GM18951 (cell line): ENCODE measurements around the gene GSTA3.
"Not testable (repeated sequence)": the region's sequence is repeated elsewhere in the genome, so short reads cannot be mapped to it uniquely, and the experiment has no call there.

Experiments
- POLR2A ChIP-seq: IDR thresholded peaks from 4 replicates; pipeline ENCODE4 v1.6.1; 2011; ENCODE audit warnings: mild to moderate bottlenecking; ENCODE audit not compliant: insufficient read length, insufficient read depth; ENCODE audit errors: extremely low read depth
- in situ Hi-C: fragments of 300-500 bp; cut with MboI; formaldehyde crosslinking; loops from one replicate; pipeline ENCODE4 v1.12.0; 2022; ENCODE audit warnings: low sequenced_read_pairs, mixed read lengths, inconsistent platforms; ENCODE audit not compliant: unreplicated experiment

Gene GSTA3

DNA sequence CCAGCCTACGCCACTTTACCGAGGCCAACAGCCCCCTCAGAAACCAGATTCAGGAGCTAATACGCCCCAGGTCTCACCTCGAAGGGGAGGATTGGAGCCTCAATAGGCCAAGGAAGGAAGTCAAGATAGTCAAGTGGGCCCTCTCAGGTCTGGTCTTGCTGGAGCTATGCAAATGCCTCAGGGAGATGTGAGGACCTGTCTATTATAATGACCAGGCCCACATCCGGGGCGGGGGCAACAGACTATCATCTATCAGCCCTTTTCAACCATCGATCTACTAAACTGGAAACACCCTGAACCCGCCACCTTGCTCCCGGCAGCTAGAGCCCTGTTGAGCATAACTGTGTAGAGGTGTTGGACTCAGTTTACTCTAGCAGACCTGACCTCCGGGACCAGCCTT lies 12.7 kb upstream of the GSTA3 start:
- no peak for TF ChIP-seq POLR2A
- in situ Hi-C loops, result no loop called here

DNA sequence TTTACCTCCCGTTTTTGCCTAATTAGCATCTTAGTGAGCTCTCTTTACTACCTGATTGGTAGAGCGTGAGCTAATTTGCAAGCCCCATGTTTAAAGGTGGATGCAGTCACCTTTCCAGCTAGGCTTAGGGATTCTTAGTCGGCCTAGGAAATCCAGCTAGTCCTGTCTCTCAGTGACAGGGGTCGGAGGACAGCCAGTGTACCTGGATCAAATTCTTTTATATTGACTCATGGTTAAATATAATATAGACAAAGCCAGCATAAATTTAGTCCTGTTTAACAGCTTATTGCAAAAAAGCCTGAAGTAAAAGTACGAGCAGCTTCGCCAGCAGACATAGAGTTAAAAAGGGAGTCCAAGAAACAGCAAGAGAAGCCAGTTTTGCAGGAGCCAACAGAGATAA lies 12.2 kb upstream of the GSTA3 start:
- no peak for TF ChIP-seq POLR2A
- in situ Hi-C loops, result no loop called here

DNA sequence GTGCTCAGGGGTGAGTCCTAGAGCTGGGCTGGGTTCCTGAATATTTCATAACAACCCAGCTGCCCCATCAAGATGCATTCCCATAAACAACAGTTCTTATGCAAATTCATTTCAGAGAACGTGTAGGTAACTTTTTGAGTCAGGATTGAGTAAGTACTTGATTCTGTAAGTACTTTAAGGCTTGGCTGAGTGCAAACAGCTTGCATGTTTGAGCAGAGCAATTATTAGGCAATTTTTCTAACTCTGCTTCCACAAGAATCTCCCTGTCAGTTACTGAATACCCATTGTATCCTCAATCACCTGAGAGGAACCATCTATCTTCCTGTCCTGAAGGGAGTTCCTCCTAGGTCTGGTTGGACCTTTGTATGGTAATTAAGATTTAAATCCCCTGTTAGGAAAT lies 10.0 kb upstream of the GSTA3 start:
- in situ Hi-C loops, result not testable (repeated sequence)

DNA sequence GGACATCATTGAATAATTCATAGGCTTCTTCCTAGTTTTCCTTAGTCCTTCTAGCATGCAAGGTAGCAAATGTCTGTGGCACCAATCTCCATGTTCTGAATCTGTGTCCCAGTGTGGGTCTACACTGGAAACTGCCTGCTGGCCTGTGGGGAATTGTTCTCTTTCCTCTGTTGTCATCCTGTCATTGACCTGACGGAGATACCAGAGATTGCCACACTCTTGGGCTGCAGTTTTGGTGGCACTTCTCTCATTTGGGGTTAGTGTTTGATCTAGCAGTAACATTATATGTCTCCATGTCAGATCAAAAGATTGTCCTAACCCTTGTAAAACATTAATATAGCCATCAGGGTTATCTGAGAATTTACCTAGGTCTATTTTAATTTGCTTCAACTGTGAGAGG lies 9.3 kb upstream of the GSTA3 start:
- in situ Hi-C loops, result not testable (repeated sequence)

DNA sequence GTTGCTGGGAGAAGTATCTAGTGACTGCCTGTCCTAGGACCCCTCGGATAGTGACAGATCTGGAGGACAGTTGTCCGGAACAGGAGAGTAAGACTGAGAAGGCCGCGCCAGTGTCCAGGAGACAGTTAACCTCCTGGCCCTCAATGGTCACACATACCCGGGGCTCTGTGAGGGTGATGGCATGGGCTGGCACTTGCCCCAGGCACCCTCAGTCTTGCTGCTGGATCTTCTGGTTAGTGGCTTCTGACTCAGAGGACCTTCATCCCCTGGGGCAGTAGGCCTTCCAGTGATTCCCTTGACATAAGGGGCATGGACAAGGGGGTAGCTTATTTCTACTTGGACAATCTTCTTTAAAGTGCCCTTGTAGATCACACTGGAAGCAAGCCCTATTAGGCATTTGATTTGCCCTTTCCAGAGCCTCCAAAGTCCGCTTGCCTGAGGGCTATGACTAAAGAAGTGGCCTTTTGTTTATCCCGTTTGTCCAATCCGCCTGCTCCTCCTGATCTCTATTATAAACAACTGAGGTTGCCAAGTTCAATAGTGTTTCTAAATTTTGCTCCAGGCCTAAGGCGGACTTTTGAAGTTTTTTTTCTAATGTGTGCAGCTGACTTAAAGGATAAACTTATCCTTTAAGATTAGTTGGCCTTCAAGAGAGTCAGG lies 8.7 kb upstream of the GSTA3 start:
- in situ Hi-C loops, result not testable (repeated sequence)

DNA sequence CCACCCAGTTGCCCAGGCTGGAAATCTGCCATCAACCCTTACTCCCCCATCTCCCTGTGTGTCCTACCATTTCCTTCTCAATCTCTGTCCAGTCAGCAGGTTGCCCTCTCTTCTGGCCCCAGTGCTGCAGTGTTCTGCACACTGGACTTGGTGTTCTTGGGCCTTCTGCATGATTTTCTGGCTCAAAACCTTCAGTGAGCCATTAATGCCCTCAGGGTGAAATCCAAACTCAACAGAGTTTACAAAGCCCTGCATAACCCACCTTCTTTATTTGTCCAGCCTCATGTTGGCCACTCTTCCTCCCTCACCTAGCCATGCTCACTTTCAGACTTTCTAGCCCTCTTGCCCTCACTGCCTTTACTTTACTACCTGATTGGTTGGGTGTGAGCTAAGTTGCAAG lies 5.0 kb upstream of the GSTA3 start:
- in situ Hi-C loops, result no loop called here
- no peak for TF ChIP-seq POLR2A

DNA sequence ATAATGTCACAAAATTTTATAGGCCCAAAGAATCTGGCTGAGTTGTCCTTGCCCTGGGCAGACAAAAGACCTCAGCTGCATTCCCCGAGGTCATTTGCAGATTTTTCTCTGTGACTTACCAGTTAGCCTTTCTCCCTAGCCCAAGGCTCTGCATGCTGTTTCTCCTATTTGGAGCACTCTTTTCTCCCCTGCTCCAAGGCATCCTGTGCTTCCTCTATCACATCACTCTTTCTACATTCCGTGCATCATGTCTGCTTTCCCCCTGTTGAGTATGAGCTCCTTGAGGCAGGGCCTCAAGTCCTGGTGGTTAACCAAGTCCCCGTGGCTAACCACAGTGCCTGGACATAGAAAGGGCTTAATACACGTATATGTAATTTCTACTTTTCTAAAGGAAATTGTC lies 593 bp upstream of the GSTA3 start:
- in situ Hi-C loops, result no loop called here
- TF ChIP-seq POLR2A, result no peak

DNA sequence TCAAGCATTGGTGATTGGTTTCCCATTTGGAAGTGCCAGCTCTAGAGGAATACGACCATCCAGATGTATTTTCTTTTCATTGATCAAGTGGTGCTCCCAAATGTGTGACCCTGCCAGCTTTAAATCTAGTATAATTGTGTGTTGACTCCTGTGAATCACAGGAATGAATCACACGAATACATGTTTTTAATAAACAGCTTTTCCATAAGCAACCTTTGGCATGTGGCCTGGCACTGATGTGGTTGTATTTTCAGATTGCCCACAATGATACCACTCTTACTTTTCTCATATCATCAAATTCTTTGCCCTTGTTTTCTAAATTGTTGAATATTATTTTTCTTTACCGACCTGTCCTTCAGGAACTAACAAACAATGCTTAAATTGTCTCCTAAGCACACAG lies 367 bp downstream of the GSTA3 start:
- in situ Hi-C loops, result no loop called here
- TF ChIP-seq POLR2A, result no peak

DNA sequence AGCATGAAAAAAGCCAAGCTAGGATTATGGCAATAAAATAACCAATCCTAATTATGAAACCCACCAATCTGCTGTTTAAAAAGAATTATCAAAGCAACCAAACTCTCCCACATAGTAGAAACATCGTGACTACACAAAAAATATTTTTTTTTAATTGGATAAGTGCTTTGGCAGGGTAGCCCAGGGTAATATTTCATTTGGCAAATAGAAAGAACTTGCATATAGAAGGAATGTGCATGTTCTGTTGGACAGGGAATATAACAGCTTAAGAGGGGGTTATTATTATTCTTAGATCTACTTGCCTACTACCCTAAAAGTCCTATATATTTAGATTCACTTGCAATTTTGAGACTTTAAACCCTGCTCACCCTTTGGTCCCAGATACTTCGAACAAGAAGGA lies 972 bp downstream of the GSTA3 start:
- in situ Hi-C loops, result no loop called here
- TF ChIP-seq POLR2A, result no peak

DNA sequence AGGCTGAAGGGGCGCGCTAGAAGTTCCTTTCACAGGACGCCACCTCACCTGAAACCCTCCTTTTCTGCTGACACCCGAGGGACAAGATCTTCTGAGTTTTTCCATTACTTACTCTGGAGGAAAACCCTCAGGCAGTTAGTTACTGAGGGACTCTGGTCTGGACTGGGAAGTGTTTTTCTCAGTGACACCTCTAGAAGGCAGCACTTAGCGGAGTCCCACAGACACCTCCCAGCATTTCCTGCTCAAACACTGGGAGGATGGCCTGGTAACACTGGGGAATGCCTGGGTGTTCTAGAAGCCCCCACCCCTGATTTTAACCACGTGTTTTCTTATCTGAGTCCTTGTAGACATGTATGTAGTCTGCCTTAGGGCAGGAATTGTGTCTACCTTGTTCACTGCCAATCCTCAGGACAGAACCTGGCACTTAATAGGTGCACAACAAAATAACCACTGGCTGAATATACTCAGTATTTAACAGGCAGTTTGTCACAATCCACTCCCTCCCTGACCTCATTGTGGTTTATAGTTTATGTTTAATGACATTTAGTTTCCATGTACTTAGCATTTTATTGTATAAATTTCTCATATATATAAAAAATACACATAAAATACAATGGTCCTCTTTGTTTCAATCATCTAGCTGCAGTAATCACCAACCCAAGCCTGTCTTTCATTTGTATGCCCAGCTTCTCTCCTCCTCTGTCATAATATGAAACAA lies 4.8 kb downstream of the GSTA3 start:
- no peak for TF ChIP-seq POLR2A
- in situ Hi-C loops, result no loop called here

DNA sequence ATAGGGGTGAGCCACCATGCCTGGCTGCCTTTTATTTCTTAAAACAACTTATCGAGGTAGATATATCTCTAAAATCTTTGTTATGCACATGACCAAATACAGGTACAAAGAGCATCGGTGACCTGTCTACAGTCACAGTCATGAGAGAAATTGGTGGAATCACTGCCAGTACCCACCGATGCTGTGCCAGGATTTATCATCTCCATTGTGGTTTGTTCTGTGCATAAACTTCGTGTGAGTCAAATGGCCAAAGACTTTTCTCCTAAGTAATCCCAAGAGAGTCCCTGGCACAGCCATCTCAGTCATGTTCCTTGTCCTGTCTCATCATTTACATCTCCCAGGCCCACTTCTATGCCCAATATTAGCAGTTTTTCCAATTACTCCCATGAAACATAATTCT lies 9.0 kb downstream of the GSTA3 start:
- in situ Hi-C loops, result no loop called here
- no peak for TF ChIP-seq POLR2A

DNA sequence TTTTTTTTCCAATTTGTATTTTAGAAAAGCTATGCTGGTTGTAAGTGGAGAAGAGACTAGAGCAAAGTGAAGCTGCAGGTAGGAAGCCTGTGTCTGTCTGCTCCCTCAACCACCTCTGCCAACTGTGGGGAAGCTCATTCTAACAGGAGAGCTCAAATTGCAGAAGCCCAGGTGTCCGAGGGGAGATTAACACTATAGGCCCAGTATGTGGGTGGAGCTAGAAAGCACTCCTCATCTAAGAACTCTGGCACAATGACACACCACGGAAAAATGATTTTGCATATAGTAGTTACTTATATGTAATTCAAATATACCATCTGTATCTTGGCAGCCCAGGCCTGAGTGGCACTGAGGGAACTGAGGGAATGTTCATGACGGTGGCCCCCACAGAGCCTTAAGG lies 13.7 kb downstream of the GSTA3 start:
- in situ Hi-C loops, result not testable (repeated sequence)

DNA sequence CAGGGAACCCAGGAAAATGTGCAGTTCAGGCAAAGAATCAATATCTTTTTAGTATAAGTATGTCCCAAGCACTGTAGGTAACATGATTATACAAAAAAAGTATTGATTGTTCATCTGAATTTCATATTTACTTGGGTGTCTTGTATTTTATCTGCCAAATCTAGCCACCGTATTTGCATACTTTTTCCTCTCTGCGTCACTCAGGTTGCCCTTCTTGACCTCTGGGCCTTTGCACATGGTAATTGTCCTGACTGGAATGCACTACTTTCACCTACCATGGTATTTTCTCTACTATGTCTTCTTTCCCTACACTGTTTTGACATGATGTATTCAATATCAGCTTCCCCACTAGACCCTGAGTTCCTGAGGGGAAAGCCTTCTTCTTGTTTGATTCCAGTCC lies 15.2 kb downstream of the GSTA3 start:
- in situ Hi-C loops, result no loop called here
- TF ChIP-seq POLR2A, result no peak

DNA sequence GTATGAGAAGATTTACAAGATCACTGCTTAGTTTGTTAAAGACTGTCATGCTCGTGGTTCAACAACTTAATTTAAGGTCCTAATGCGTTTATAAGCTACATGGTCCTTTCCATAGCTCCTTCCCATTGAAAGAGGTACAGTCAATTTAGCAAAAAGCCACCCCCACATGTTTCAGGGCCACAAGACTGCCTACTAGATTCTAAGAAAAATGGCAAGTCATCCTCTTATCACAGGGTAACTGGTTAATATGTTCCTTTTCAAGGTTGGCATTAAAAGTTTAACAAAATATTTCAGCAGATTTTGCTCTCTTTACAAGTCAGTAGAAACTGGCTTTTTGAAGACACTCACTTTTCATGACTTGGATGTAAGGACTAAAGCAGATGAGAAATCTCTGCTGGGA lies 15.7 kb downstream of the GSTA3 start:
- TF ChIP-seq POLR2A, result no peak
- in situ Hi-C loops, result no loop called here

DNA sequence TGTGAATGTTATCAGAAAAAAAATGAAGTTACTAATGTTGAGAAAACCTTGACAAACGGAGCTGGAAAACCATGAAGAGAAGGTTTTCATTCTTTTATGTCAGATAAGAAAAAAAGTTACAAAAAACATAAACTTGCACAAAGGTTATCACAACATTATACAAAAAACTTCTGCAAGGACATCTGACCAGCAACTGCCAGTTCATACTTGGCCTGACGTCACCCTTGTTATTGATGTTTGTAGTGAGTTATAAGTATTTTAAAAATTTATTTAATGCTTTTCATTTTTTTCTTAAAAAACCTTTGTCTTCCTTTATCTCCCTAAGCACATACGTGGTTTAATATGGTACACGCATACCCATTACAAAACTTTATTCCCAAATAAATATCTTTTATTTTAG lies 16.3 kb downstream of the GSTA3 start:
- no peak for TF ChIP-seq POLR2A
- in situ Hi-C loops, result no loop called here

DNA sequence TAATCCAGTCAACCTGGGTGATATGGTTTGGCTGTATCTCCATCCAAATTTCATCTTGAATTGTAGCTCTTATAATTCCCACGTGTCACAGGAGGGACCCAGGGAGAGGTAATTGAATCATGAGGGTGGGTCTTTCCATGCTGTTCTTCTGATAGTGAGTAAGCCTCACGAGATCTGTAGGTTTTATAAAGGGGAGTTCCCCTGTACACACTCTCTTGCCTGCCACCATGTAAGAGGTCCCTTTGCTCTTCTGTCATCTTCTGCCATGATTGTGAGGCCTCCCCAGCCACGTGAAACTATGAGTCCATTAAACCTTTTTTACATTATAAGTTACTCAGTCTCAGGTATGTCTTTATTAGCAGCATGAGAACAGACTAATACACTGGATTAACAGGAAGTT lies 19.5 kb downstream of the GSTA3 start:
- in situ Hi-C loops, result no loop called here
- TF ChIP-seq POLR2A, result no peak
